ENCODE measurements around the gene PAK5.

PAK5 gene

DNA sequence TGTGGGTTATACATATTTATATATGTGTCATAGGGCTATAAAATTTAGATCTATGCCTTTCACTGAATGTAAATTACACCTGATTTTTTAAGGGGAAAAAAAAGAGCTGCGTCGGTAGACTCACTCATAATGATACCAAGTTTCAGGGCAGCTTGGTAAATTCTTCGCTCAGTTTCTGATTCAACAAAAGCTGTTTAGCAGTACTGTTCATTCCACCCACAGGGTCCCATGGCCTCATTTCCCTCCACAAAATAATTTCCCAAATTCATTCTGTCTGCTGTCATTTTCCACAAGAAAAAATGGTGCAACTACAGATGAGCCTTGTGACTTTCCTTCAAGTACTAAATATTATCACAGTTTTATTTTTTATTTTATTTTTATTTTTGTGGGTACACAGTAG lies 63.7 kb downstream of the PAK5 start:
- DNase-seq = no peak

GRCh38 chr20:9769954-9770353 lies 68.9 kb downstream of the PAK5 start:
- no peak for DNase-seq

- DNase-seq = no peak
Observed at GRCh38 chr20:9761476-9761875, 77.4 kb downstream of the PAK5 start.

DNA sequence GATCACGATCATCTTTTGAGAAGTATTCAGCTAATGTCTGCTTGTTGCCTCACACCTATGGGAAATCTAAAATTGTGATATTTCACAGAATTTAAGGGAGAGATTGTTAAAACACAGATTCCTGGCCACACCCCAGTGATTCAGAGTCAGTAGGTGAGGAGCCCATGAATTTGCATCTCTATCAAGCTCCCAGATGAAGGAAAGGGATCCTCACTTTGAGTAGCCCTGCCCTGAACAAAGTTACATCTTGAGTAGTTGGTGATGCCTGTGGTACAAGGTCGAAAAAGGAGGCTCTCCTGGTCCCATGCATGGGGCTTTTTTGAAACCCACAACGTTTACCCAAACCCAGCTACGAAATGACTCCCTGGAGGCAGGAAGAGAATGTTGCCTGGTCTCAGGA lies 79.5 kb downstream of the PAK5 start:
- no peak for DNase-seq

DNA sequence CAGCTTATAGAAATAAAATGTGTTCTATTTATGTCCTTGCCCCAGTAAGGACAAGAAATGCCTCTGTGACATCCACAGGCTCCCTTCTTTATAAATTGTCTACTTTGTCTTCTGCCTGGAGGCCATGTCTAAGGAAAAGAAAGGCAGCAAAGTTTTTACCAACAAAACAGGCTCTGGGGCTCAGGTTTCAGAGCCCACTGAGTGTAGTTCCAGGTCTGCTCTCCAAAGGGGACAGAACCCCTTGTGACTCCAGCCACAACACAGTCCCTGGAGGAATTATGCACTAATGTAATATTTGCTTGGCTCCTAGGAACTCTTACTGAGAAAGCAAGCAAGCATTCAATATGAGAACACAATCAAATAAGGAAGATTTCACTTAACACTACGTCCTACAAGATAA lies 80.1 kb downstream of the PAK5 start:
- no peak for DNase-seq

DNA sequence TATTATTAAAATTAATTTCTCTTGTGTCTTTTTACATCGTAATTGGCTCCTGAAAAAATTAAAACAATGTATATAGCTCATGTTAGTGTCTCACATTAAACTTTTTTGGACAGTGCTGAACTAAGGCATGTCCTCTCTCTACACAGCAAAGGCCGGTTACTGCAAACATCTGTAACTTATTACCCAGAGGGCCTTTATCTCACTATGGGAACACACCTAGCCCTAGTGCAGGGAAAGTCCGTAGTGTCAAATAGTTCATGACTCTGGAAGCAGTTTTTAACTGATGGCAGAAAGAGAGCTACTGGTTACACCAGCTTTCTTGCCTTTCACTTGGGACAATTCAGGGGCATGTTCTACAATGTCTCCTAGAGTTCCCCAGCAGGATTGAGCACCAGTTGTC lies 82.2 kb downstream of the PAK5 start:
- DNase-seq = no peak

DNA sequence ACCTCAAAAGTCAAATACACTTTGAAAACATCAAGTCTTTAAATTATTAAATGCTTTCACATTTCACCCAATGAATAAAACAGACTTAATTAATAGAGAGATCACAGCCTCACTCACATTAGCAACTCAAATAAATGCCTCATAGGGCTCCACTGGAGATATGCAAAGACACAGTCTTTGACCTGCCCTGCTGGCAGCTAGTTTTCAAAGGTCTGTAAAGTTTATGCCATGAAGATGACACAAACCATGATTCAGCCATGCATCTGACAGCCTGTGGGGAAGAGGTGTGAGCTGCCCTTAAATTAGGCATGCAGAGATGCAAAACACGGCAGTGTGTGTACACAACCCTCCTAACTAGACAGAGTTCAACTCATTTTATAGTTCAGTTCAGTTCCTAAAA lies 83.6 kb downstream of the PAK5 start:
- no peak for DNase-seq

- DNase-seq = no peak
Observed at GRCh38 chr20:9744551-9744950, 94.3 kb downstream of the PAK5 start.

DNA sequence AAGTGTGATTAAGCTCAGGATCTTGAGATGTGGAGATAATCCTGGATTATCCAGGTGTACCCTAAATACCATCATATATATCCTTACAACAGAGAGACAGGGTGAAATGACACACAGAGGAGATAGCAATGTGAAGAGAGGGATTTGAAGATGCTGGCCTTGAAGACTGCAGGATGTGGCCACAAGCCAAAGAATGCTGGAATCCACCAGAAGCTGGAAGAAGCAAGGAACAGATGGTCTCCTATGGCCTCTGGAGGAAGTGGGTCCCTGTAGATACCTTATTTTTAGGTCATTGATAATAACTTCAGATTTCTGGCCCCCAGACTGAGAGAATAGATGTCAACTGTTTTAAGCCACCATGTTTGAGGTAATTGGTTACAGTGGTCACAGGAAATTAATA lies 95.0 kb downstream of the PAK5 start:
- no peak for DNase-seq

DNA sequence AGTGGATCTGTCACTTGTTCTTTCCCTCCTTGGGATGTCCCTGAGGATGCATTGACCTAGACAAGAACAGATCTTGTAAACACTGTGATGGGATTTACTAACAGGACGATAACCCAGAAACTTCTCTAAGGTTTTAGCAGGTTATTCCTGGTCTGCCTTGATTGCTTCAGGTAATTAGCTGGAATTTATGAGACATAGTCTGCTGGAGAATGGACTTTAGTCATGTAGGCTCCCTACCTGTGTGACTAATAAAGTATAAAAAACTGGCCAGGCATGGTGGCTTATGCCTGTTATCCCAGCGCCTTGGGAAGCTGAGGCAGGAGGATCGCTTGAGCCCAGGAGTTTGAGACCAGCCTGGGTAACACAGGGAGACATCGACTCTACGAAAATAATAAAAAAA lies 96.1 kb downstream of the PAK5 start:
- DNase-seq = no peak

DNA sequence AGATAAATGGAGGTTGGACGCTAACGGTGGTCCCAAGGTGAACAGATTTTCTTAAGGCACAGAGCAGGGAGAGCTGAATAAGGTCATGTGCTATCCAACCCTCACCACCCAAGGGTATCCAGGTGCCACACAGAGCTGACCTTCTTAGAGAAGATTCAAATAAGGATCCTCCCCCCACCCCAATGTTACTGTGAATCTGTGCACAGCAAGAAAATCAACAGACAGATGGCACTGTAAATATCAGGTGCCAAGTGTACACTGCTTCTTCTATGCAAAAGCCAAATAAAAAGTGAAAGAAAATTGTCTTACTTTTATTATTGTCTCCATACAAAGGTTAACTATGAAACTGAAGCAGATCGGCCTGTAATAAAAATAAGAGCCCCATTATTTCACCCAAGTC lies 96.9 kb downstream of the PAK5 start:
- DNase-seq = no peak

DNA sequence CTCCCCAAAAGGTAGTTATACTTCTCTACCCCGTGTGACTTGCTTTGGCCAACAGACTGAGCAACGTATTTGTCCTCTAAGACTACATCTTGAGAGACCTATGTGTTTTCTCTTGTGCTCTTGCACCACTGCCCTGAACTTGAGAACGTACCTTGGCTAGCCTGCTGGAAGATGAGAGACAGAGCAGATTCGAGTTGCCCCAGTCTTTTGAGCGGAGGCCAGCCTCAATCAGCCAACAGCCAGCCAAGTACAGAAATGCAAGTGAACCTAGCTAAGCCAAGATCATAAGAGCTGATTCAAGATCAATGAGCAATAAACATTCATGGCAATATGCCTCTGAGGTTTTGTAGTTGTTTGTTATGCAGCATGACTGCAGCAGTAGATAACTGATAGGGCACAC lies 98.4 kb downstream of the PAK5 start:
- DNase-seq = no peak

DNA sequence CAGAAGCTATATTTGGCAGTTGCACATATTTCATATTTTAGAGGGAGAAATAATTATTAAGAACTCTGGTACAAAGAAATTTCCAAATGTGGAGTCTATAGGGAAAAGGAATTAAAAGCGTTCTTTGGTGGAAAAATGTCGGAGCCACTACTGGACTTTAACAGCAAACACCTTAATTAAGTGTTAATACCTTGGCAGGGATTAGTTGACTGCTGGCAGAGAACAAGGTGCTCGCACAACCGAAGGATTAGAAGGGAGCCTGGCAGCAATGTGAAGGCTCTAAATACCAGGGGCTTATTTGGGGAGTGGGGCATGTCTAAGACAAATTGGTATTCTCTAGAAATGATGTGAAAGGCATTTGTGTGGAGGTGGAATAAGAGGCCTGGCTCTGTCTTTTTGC lies 98.9 kb downstream of the PAK5 start:
- no peak for DNase-seq

GRCh38 chr20:9736373-9736772 lies 102.5 kb downstream of the PAK5 start:
- DNase-seq = no peak

- DNase-seq = no peak
Observed at GRCh38 chr20:9723501-9724202, 115.2 kb downstream of the PAK5 start.

DNA sequence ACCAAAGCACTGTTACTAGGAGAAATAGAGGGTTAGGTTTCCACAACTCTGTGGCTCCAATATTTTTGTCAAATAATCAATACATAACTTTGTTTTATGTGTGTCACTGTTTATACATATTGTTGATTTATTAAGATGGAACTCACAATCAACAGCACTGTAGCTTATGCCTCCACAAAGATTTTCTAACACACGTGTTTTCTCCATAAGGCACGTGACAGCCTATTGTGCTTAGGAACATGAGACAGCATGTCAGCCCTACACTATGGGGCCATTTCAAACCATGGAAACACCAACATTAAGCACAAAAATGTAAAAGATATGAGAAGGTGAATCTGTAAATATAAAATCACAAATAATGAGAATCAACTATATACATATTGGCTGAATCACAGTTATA lies 127.0 kb downstream of the PAK5 start:
- DNase-seq = no peak

DNA sequence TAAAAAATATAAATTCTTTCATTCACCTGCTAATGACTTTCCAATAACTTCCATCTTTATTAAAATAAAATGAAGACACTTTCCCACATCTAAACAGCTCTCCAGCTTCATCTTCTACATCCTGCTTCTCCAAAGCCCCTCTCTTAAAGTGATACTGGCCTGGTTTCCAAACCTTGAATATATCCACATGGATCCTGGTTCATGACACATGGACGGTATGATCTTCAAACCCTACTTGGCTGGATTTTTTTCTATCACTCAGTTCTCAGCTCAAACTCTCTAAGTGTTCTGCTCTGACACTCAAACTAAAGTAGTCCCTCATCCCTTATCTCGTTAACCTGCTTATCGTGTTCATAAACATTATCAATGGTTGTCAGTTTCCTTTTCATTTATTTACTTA lies 128.2 kb downstream of the PAK5 start:
- no peak for DNase-seq

DNA sequence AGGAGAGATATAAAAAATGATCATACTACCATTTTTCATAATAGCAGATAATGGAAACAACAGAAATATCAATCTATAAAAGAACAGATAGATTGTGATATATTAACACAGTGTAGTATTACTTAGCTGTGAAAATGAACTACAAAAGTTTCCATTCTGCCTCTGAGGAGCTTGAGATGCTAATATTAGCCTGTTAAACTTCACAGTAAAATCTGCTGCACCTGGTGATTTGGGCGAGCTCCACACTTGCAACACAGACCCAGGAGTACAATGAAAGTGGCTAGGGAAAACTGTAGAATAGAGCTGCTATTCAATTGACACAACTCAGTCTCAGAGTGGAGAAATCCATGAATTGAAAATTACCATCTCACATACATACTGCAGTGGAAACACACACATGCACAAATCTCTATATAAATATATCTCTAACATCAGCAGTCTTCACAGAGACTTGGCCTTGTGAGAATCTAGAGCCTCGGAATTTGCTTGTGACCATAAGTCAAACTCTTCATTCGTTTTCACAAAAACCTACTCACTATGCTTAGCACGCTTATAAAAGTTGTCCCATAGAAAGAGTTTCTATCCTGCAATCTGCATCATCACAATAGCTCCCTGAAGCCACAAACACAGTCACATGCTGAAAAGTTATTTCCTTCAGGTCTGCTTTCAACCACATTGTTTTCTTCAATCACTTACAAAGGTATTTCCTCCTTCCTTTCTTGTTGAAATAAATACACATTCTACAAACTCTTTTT lies 133.0 kb downstream of the PAK5 start:
- DNase-seq = no peak

DNA sequence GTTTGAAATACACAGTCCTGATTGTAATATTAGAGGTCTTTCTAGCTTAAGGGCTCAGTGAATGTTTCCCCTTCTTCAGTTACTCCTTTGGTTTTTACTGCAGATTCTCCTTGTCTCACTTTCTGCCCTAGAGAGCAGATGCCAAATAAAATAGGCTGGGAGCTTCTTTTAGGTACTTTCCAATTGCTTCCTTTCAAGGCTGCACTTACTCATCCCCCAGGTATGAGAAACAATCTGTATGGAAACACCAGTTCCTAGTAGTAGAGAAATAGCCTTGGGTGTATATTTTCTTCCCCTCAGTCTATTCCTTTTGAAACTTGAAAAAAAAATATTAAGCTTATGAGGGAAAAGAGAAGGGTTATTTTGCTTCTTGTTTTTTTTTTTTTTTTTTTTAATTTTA lies 139.7 kb downstream of the PAK5 start:
- peak; percentile 16 for DNase-seq

- DNase-seq = peak; percentile 35
Observed at GRCh38 chr20:9689041-9689440, 149.8 kb downstream of the PAK5 start.

- DNase-seq = no peak
Observed at GRCh38 chr20:9686866-9687265, 152.0 kb downstream of the PAK5 start.

DNA sequence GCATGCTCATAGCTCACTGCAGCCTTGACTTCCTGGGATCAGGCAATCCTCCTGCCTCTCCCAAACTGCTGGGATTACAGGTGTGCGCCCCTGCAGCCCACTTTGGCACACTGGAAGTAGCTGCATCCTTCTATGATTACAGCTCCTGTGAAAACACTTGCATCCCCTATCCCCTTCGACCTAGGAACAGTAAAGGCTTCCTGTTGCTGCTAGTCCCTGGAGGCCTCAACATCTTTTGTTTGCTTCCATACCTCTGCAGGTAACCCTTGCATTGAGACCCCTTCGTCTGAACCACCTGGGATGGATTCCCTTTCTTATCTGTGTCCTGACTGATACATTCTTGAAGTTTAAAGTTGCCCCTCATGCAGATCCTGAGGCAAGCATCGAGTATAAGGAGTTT lies 152.4 kb downstream of the PAK5 start:
- DNase-seq = no peak

GRCh38 chr20:9686001-9686400 lies 152.9 kb downstream of the PAK5 start:
- DNase-seq = no peak

- DNase-seq = no peak
Observed at GRCh38 chr20:9685011-9685410, 153.9 kb downstream of the PAK5 start.

GRCh38 chr20:9677100-9677623 lies 161.7 kb downstream of the PAK5 start:
- DNase-seq = no peak

All from kidney glomerular epithelial cell (primary cell).